Measurements from ENCODE around the gene CAPZA1.

GRCh38 chr1:112576240-112576639 lies 43.4 kb upstream of the CAPZA1 start:
- TF ChIP-seq ZFX (IDR thresholded peaks at IDR 0.05) (no peak), CTCF (conservative IDR thresholded peaks at IDR 0.05) (no peak)
